Ishikawa (cell line): ENCODE data around the gene RIMBP2.

Source experiments
- CEBPB ChIP-seq: IDR thresholded peaks from 2 replicates; pipeline ENCODE4 v1.6.1; 2012
- CREB1 ChIP-seq: IDR thresholded peaks from 2 replicates; pipeline ENCODE4 v1.6.1; 2012; ENCODE audit warnings: low read depth
- EGR1 ChIP-seq: IDR thresholded peaks from 2 replicates; pipeline ENCODE4 v1.6.1; 2012
- EP300 ChIP-seq: IDR thresholded peaks from 2 replicates; pipeline ENCODE4 v1.6.1; 2012; ENCODE audit warnings: borderline replicate concordance
- FOXM1 ChIP-seq: IDR thresholded peaks from 2 replicates; pipeline ENCODE4 v1.6.1; 2012; ENCODE audit warnings: low read depth, borderline replicate concordance
- NFIC ChIP-seq: IDR thresholded peaks from 2 replicates; pipeline ENCODE4 v1.6.1; 2012
- RAD21 ChIP-seq: IDR thresholded peaks from 2 replicates; pipeline ENCODE4 v1.6.1; 2012; ENCODE audit warnings: low read depth
- TAF1 ChIP-seq: IDR thresholded peaks from 2 replicates; pipeline ENCODE4 v1.6.1; 2012; ENCODE audit warnings: low read depth, mild to moderate bottlenecking
- TCF12 ChIP-seq: IDR thresholded peaks from 2 replicates; pipeline ENCODE4 v1.6.1; 2012; ENCODE audit warnings: low read depth
- TEAD4 ChIP-seq: IDR thresholded peaks from 2 replicates; pipeline ENCODE4 v1.6.1; 2012
- YY1 ChIP-seq: IDR thresholded peaks from 2 replicates; pipeline ENCODE4 v1.6.1; 2012; ENCODE audit warnings: low read depth
- ZBTB7A ChIP-seq: IDR thresholded peaks from 2 replicates; pipeline ENCODE4 v1.6.1; 2012; ENCODE audit warnings: low read depth
- TF ChIP-seq, protein P1 (sequence below): IDR thresholded peaks from 2 replicates; pipeline ENCODE4 v1.6.1; 2012
- TF ChIP-seq, protein P2 (sequence below): IDR thresholded peaks from 2 replicates; pipeline ENCODE4 v1.6.1; 2012; ENCODE audit warnings: low read depth, mild to moderate bottlenecking
- TF ChIP-seq, protein P3 (sequence below): IDR thresholded peaks from 2 replicates; pipeline ENCODE4 v1.6.1; 2012

RIMBP2 gene

DNA sequence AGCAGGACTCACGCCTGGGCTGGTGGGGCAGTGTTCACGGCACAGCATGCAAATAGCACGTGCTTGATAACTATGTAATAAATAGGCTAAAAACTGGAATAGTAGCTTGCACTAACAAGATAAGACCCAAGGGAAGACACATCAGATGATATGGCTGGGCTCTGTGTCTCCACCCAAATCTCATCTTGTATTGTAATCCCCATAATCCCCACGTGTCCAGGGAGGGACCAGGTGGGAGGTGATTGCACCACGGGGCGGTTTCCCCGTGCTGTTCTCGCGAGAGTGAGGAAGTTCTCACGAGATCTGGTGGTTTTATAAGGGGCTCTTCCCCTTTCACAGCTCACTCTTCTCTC is 46.9 kb downstream of the RIMBP2 start:
- TF ChIP-seq TEAD4 (no peak), EP300 (no peak), TCF12 (no peak), EGR1 (no peak), TAF1 (no peak), CEBPB (no peak)
- TF ChIP-seq, protein P1, sequence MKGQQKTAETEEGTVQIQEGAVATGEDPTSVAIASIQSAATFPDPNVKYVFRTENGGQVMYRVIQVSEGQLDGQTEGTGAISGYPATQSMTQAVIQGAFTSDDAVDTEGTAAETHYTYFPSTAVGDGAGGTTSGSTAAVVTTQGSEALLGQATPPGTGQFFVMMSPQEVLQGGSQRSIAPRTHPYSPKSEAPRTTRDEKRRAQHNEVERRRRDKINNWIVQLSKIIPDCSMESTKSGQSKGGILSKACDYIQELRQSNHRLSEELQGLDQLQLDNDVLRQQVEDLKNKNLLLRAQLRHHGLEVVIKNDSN, result no peak
- TF ChIP-seq, protein P2, sequence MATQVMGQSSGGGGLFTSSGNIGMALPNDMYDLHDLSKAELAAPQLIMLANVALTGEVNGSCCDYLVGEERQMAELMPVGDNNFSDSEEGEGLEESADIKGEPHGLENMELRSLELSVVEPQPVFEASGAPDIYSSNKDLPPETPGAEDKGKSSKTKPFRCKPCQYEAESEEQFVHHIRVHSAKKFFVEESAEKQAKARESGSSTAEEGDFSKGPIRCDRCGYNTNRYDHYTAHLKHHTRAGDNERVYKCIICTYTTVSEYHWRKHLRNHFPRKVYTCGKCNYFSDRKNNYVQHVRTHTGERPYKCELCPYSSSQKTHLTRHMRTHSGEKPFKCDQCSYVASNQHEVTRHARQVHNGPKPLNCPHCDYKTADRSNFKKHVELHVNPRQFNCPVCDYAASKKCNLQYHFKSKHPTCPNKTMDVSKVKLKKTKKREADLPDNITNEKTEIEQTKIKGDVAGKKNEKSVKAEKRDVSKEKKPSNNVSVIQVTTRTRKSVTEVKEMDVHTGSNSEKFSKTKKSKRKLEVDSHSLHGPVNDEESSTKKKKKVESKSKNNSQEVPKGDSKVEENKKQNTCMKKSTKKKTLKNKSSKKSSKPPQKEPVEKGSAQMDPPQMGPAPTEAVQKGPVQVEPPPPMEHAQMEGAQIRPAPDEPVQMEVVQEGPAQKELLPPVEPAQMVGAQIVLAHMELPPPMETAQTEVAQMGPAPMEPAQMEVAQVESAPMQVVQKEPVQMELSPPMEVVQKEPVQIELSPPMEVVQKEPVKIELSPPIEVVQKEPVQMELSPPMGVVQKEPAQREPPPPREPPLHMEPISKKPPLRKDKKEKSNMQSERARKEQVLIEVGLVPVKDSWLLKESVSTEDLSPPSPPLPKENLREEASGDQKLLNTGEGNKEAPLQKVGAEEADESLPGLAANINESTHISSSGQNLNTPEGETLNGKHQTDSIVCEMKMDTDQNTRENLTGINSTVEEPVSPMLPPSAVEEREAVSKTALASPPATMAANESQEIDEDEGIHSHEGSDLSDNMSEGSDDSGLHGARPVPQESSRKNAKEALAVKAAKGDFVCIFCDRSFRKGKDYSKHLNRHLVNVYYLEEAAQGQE, result no peak

DNA sequence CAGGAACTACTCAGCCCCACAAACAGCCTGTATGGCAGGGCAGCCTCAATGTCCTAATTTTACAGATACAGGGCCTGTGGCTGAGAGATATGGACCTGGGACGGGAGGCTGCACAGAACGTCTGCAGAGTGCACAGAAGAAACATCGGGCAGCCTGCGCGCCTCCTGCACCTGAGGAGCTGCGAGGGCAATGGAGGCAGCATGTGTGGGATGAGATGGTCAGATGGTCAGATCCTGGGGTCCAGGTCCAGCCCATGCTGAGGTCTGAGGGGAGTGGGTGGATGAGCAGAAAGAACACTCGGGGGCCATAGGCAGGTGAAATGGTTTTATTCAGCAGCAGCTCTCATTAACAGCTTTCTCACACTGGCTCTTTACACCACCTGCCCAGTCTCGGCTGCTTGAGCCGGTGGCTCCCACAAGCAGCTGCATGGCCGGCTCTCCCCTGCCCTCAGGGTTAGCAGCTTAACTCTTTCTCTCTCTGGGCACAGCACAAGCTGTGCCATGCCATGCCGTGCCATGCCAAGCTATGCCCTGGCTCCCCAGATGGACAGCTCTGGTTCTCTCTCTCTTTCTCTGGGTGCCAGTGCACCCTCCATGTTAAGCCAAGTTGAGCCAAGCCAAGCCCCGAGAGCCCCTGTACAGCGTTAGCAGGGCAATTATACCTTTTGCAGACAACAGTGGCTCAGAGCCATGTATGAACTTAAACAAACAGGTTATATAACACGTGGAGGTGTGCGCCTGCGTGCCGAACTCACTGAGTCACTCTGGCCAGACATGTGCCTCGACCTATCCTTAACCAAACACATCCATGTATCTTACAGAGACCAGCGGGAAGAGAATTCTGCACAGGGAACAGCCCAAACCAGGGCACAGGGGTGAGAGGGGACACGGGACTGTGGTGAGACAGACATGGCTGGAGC is 47.6 kb downstream of the RIMBP2 start:
- TF ChIP-seq ZBTB7A (no peak), CREB1 (no peak), TCF12 (no peak), TEAD4 (no peak), YY1 (no peak), RAD21 (no peak), EP300 (no peak), NFIC (no peak), FOXM1 (no peak), EGR1 (no peak), TAF1 (no peak), CEBPB (no peak)
- TF ChIP-seq, protein P1, result no peak
- TF ChIP-seq, protein P3, sequence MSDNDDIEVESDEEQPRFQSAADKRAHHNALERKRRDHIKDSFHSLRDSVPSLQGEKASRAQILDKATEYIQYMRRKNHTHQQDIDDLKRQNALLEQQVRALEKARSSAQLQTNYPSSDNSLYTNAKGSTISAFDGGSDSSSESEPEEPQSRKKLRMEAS, result no peak
- TF ChIP-seq, protein P2, result no peak

DNA sequence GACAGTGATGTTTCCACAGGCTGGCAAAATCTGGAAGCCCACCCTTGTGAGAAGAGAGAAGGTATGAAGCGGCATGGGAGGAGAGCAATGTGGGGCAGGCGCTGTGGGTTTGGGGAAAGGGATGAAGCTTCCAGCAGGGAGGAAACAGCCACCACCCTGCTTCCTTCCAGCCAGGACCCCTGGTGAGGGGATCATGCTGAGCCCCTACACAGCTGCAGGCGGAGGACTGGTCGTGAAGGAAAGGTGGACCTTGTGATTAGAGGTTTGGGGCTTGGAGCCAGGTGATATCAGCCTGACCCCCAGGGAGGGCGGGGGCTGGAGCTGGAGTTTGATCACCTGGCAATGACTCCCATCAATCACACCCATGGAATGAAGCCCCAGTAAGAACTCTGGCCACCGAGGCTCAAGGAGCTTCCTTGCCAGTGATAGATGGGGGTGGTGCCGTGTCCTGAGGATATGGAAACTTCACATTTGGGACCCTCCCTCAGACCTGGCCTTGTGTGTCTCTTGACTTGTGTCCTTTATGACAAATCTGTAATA is 48.6 kb downstream of the RIMBP2 start:
- TF ChIP-seq YY1 (no peak), EGR1 (no peak), TCF12 (no peak), ZBTB7A (no peak), NFIC (no peak), FOXM1 (no peak), CEBPB (no peak), TAF1 (no peak), TEAD4 (no peak), EP300 (no peak), CREB1 (no peak)
- TF ChIP-seq, protein P3, result no peak
- TF ChIP-seq, protein P1, result no peak
- TF ChIP-seq, protein P2, result no peak

DNA sequence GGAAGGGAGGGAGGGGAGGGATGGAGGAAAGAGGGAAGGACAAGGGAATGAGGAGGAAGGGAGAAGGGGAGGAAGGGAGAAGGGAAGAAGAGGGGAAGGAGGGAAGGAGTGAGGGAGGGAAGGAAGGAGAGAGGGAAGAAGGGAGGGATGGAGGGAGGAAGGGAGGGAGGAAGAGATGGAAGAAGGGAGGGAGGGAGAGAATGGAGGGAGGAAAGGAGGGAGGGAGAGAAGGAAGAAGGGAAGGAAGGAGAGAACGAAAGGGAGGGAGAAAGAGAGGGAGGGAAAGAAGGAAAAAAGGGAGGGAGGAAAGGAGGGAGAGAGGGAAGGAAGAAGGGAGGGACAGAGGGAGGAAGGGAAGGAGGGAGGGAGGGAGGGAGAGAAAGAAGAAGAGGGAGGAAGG is 49.5 kb downstream of the RIMBP2 start:
- TF ChIP-seq TEAD4, result no peak
- no peak for TF ChIP-seq RAD21
- no peak for TF ChIP-seq EGR1
- no peak for TF ChIP-seq CREB1
- TF ChIP-seq YY1, result no peak
- no peak for TF ChIP-seq CEBPB
- no peak for TF ChIP-seq NFIC
- TF ChIP-seq, protein P3, result no peak
- no peak for TF ChIP-seq FOXM1
- no peak for TF ChIP-seq TAF1
- TF ChIP-seq TCF12, result no peak
- TF ChIP-seq, protein P1, result no peak
- no peak for TF ChIP-seq EP300
- no peak for TF ChIP-seq ZBTB7A
- TF ChIP-seq, protein P2, result no peak
